Gastroesophageal sphincter (tissue), 3 donors: Measurements from ENCODE around the gene RBBP8NL.

Source experiments
- CTCF ChIP-seq, 4 experiments: fragments of 200-600 bp in 2 of 4; fragments of 450-650 bp in 2 of 4; sonication (generic) in 1 of 4; IDR thresholded peaks; one replicate each; pipeline ENCODE4 v1.5.1; 2017 to 2019; ENCODE audit warnings: antibody characterized with exemption in 4 of 4, mild to moderate bottlenecking in 2 of 4, moderate library complexity in 2 of 4
- EP300 ChIP-seq: sonication (generic); formaldehyde crosslinking; IDR thresholded peaks from one replicate; pipeline ENCODE4 v1.6.1; 2017; ENCODE audit warnings: antibody characterized with exemption, mild to moderate bottlenecking
- POLR2A ChIP-seq, 2 donors: fragments of 450-650 bp; IDR thresholded peaks; one replicate each; pipeline ENCODE4 v1.6.1; 2017; ENCODE audit warnings: antibody characterized with exemption in 2 of 2, mild to moderate bottlenecking in 2 of 2, moderate library complexity in 1 of 2
- POLR2AphosphoS5 ChIP-seq: sonication (generic); formaldehyde crosslinking; IDR thresholded peaks from one replicate; pipeline ENCODE4 v1.6.1; 2017; ENCODE audit warnings: antibody characterized with exemption

- no peak for TF ChIP-seq POLR2AphosphoS5
- no peak for TF ChIP-seq CTCF (IDR thresholded peaks at IDR 0.05)
- TF ChIP-seq POLR2A (IDR thresholded peaks at IDR 0.05), result no peak
- TF ChIP-seq EP300, result no peak
Observed at GRCh38 chr20:62422636-62423325, 4.6 kb downstream of the RBBP8NL start.
